Liver (tissue), 9 donors: ENCODE data around the gene MASP1. TPM values are rescaled to one million over a fixed set of nuclear protein-coding genes. Genes with fewer than 3 reads are reported as not detected.

ENCODE experiments used
- DNase-seq: peaks from one replicate; pipeline ENCODE4 v3.0.0-alpha.2; 2017; ENCODE audit warnings: low spot score
- H3K27ac ChIP-seq, 2 donors: one replicate each; pipeline ENCODE4 v1.7.0; 2013; ENCODE audit warnings: inconsistent platforms in 2 of 2, low read length in 2 of 2, control low read depth in 1 of 2, low read depth in 1 of 2, mild to moderate bottlenecking in 1 of 2
- H3K27me3 ChIP-seq, 4 donors: one replicate each; pipeline versions ENCODE4 v1.6.1 to v1.7.0; 2013; ENCODE audit warnings: low read length in 3 of 4, inconsistent platforms in 1 of 4, mild to moderate bottlenecking in 1 of 4, moderate library complexity in 1 of 4; ENCODE audit not compliant: control insufficient read depth in 4 of 4, insufficient read depth in 4 of 4
- H3K36me3 ChIP-seq, 4 donors: one replicate each; pipeline versions ENCODE4 v1.6.1 to v1.7.0; 2013; ENCODE audit warnings: low read length in 3 of 4, mild to moderate bottlenecking in 3 of 4, low read depth in 1 of 4, moderate library complexity in 1 of 4; ENCODE audit not compliant: control insufficient read depth in 4 of 4, insufficient read depth in 3 of 4
- H3K4me1 ChIP-seq, 4 donors: one replicate each; pipeline versions ENCODE4 v1.6.1 to v1.7.0; 2013; ENCODE audit warnings: low read length in 3 of 4, mild to moderate bottlenecking in 3 of 4, moderate library complexity in 1 of 4; ENCODE audit not compliant: control insufficient read depth in 4 of 4, insufficient read depth in 4 of 4
- H3K4me3 ChIP-seq, 3 donors: one replicate each; pipeline versions ENCODE4 v1.6.1 to v1.7.0; 2013; ENCODE audit warnings: low read length in 3 of 3, control low read depth in 1 of 3, low read depth in 1 of 3, mild to moderate bottlenecking in 1 of 3
- H3K9ac ChIP-seq, 2 donors: one replicate each; pipeline ENCODE4 v1.7.0; 2013; ENCODE audit warnings: low read length in 2 of 2, mild to moderate bottlenecking in 2 of 2, moderate library complexity in 2 of 2, control low read depth in 1 of 2, low read depth in 1 of 2
- H3K9me3 ChIP-seq, 4 donors: one replicate each; pipeline versions ENCODE4 v1.6.1 to v1.7.0; 2013; ENCODE audit warnings: low read length in 3 of 4; ENCODE audit not compliant: control insufficient read depth in 4 of 4
- ATF3 ChIP-seq: IDR thresholded peaks from 2 replicates; pipeline ENCODE4 v1.6.1; 2016; ENCODE audit warnings: antibody characterized with exemption
- CTCF ChIP-seq: fragments of 150-350 bp; IDR thresholded peaks from 2 replicates; pipeline ENCODE4 v1.5.1; 2017; ENCODE audit warnings: improper control_type of control experiment, low read depth, low read length; ENCODE audit not compliant: missing input control
- EGR1 ChIP-seq, 2 donors: IDR thresholded peaks; 2 replicates each; pipeline ENCODE4 v1.6.1; 2016 to 2018; ENCODE audit warnings: antibody characterized with exemption in 2 of 2, low read depth in 2 of 2
- FOXA1 ChIP-seq: IDR thresholded peaks from 2 replicates; pipeline ENCODE4 v1.6.1; 2016; ENCODE audit warnings: antibody characterized with exemption
- GABPA ChIP-seq, 2 donors: IDR thresholded peaks in 1 of 2; conservative IDR thresholded peaks in 1 of 2; 2 replicates each; pipeline ENCODE4 v1.6.1; 2016; ENCODE audit warnings: antibody characterized with exemption in 2 of 2, mild to moderate bottlenecking in 1 of 2, moderate library complexity in 1 of 2
- HNF4A ChIP-seq, 2 donors: conservative IDR thresholded peaks; 2 replicates each; pipeline ENCODE4 v1.6.1; 2016; ENCODE audit warnings: antibody characterized with exemption in 2 of 2, mild to moderate bottlenecking in 2 of 2
- HNF4G ChIP-seq: IDR thresholded peaks from 2 replicates; pipeline ENCODE4 v1.6.1; 2016; ENCODE audit warnings: antibody characterized with exemption
- JUND ChIP-seq, 2 donors: IDR thresholded peaks; 2 replicates each; pipeline ENCODE4 v1.6.1; 2016; ENCODE audit warnings: antibody characterized with exemption in 2 of 2
- MAX ChIP-seq: IDR thresholded peaks from 2 replicates; pipeline ENCODE4 v1.6.1; 2016; ENCODE audit warnings: antibody characterized with exemption
- NR2F2 ChIP-seq: IDR thresholded peaks from 2 replicates; pipeline ENCODE4 v1.6.1; 2016; ENCODE audit warnings: antibody characterized with exemption
- RAD21 ChIP-seq, 2 donors: IDR thresholded peaks; 2 replicates each; pipeline ENCODE4 v1.6.1; 2016; ENCODE audit warnings: antibody characterized with exemption in 2 of 2, mild to moderate bottlenecking in 2 of 2
- REST ChIP-seq: IDR thresholded peaks from 2 replicates; pipeline ENCODE4 v1.6.1; 2016; ENCODE audit warnings: antibody characterized with exemption, mild to moderate bottlenecking
- RXRA ChIP-seq, 2 donors: IDR thresholded peaks; 2 replicates each; pipeline ENCODE4 v1.6.1; 2017 to 2018; ENCODE audit warnings: antibody characterized with exemption in 2 of 2, mild to moderate bottlenecking in 1 of 2
- SP1 ChIP-seq: IDR thresholded peaks from 2 replicates; pipeline ENCODE4 v1.6.1; 2018; ENCODE audit warnings: antibody characterized with exemption, mild to moderate bottlenecking
- TAF1 ChIP-seq: conservative IDR thresholded peaks from 2 replicates; pipeline ENCODE4 v1.6.1; 2016; ENCODE audit warnings: antibody characterized with exemption, mild to moderate bottlenecking
- YY1 ChIP-seq: IDR thresholded peaks from 2 replicates; pipeline ENCODE4 v1.6.1; 2016; ENCODE audit warnings: antibody characterized with exemption, mild to moderate bottlenecking
- ZBTB33 ChIP-seq: IDR thresholded peaks from 2 replicates; pipeline ENCODE4 v1.6.1; 2016; ENCODE audit warnings: antibody characterized with exemption
- WGBS: extraction: QIAGEN DNeasy Blood & Tissue Kit; methylation state at CpG from one replicate; pipeline ENCODE4 v1.1.7; 2013; 5-methylcytosine and 5-hydroxymethylcytosine counted together
- polyA plus RNA-seq, 2 donors: library from polyadenylated mRNA; stranded (reverse) in 1 of 2; unstranded in 1 of 2; fragments of 200-250 nt in 1 of 2; fragments of >200 nt in 1 of 2; fragmentation: Nextera tagmentation in 1 of 2; extraction: Ambion mirVana in 1 of 2; gene quantifications; one replicate each; pipeline versions ENCODE4 v1.2.1 to v1.2.3, GENCODE V29; 2013 to 2015
- total RNA-seq, 2 donors: library from RNA; depleted of rRNA; stranded (reverse); fragments of >200 nt; gene quantifications; one replicate each; pipeline ENCODE4 v1.2.3, GENCODE V29; 2014
- donor health status: healthy.
- donor health status: healthy.
- donor health status: healthy.
- donor health status: healthy.
- donor health status: healthy.

Gene MASP1
- total and polyA plus RNA-seq, 4 donors: 53.2 to 83.8 (median 73.8) TPM

GRCh38 chr3:187267306-187267705, 24.2 kb downstream of the MASP1 start:
- H3K4me1 ChIP-seq: peaks cover 9 to 38% (median 19%) of the 10 kb centered on the region in 4 donors
- WGBS: 83% methylated on average over 3 of the region's 3 CpGs
- TF ChIP-seq ATF3 (no peak), YY1 (no peak), SP1 (no peak), RAD21 (IDR thresholded peaks at IDR 0.05) (no peak), REST (no peak), HNF4A (conservative IDR thresholded peaks at IDR 0.05) (no peak), JUND (IDR thresholded peaks at IDR 0.05) (no peak), MAX (no peak), NR2F2 (no peak), CTCF (no peak), ZBTB33 (no peak), RXRA (IDR thresholded peaks at IDR 0.05) (no peak), TAF1 (no peak), FOXA1 (no peak)
- peaks cover 3 to 37% (median 29%) of the 10 kb centered on the region in 4 donors for H3K36me3 ChIP-seq
- H3K27me3 ChIP-seq: no peaks in the 10 kb centered on the region
- no peak for DNase-seq
- no peak overlapping the region for H3K4me3 ChIP-seq
- H3K9me3 ChIP-seq: peaks cover 2 to 13% (median 5%) of the 10 kb centered on the region in 4 donors
- no peak overlapping the region for H3K9ac ChIP-seq
- peak overlapping the region; percentile 51 to 84 for H3K27ac ChIP-seq

GRCh38 chr3:187266691-187267090, 24.8 kb downstream of the MASP1 start:
- H3K36me3 ChIP-seq: peaks cover 4 to 43% (median 32%) of the 10 kb centered on the region in 4 donors
- TF ChIP-seq RAD21 (IDR thresholded peaks at IDR 0.05) (no peak), YY1 (no peak), TAF1 (no peak), NR2F2 (no peak), EGR1 (IDR thresholded peaks at IDR 0.05; ENCODE audit: low read depth in 2 of 2) (no peak), FOXA1 (no peak), HNF4G (no peak), GABPA (IDR thresholded peaks at IDR 0.05 in 1 of 2, conservative IDR thresholded peaks at IDR 0.05 in 1 of 2) (no peak), ZBTB33 (no peak), HNF4A (conservative IDR thresholded peaks at IDR 0.05) (no peak), ATF3 (no peak)
- peak overlapping the region; percentile 51 to 84 for H3K27ac ChIP-seq
- 97% methylated on average over 1 of the region's 1 CpG for WGBS
- peaks cover 2 to 13% (median 5%) of the 10 kb centered on the region in 4 donors for H3K9me3 ChIP-seq
- no peak overlapping the region for H3K4me3 ChIP-seq
- no peak for DNase-seq
- peaks cover 9 to 38% (median 19%) of the 10 kb centered on the region in 4 donors for H3K4me1 ChIP-seq
- H3K27me3 ChIP-seq: no peaks in the 10 kb centered on the region
- no peak overlapping the region for H3K9ac ChIP-seq
